Subcutaneous preadipocyte (primary cell): Measurements from ENCODE around the gene CCDC51. TPM values are rescaled to one million over a fixed set of nuclear protein-coding genes. Genes with fewer than 3 reads are reported as not detected.

Experiments used
- total RNA-seq: library from RNA; depleted of rRNA; stranded (reverse); fragments of >200 nt; gene quantifications from 2 replicates; pipeline ENCODE4 v1.2.3, GENCODE V29; 2012

The CCDC51 gene
- 19.7 and 22.8 TPM in 2 replicates for total RNA-seq

GRCh38 chr3:48439820-48440589 lies at the start of gene CCDC51, which contains the start of gene TMA7:
Gene CCDC51, minus strand, starts transcription at chr3:48440119. Its CDS starts 4,991 bp downstream, at chr3:48435128.
Gene TMA7, plus strand, starts transcription at chr3:48440257. Its CDS starts 40 bp downstream, at chr3:48440297.

GRCh38 chr3:48446425-48447193 lies 6.7 kb upstream of the CCDC51 start, which contains the start of gene ATRIP:
Gene ATRIP, plus strand, starts transcription at chr3:48446737. Its CDS starts 109 bp downstream, at chr3:48446846.

GRCh38 chr3:48429960-48430707 lies 9.8 kb downstream of the CCDC51 start, which contains the start of gene PLXNB1:
Gene PLXNB1, minus strand, starts transcription at chr3:48430086. Its CDS starts 5,475 bp downstream, at chr3:48424611.

Other genes with a start within 250 kb of the CCDC51 start
- not detected in 2 replicates for gene CAMP, start 216.6 kb downstream of the CCDC51 start, total RNA-seq
- gene ZNF589, start 199.0 kb downstream of the CCDC51 start, total RNA-seq: 7.4 and 7.7 TPM in 2 replicates
- 19.1 and 29.3 TPM in 2 replicates for gene NME6, start 138.8 kb downstream of the CCDC51 start, total RNA-seq
- gene SPINK8, start 106.5 kb downstream of the CCDC51 start, total RNA-seq: not detected in 2 replicates
- 0.20 TPM in 1 of 2 replicates, not detected in the other for gene FBXW12, start 67.9 kb downstream of the CCDC51 start, total RNA-seq
- gene PLXNB1, start 10.0 kb downstream of the CCDC51 start, total RNA-seq: 18.4 and 21.3 TPM in 2 replicates
- gene TMA7, start 138 bp upstream of the CCDC51 start, total RNA-seq: 159 and 170 TPM in 2 replicates
- 9.2 and 16.6 TPM in 2 replicates for gene ATRIP, start 6.6 kb upstream of the CCDC51 start, total RNA-seq
- 114 and 122 TPM in 2 replicates for gene SHISA5, start 64.1 kb upstream of the CCDC51 start, total RNA-seq
- 7.7 and 9.0 TPM in 2 replicates for gene PFKFB4, start 116.7 kb upstream of the CCDC51 start, total RNA-seq
- gene UCN2, start 123.7 kb upstream of the CCDC51 start, total RNA-seq: 0.20 TPM in 1 of 2 replicates, not detected in the other
- 3.3 and 17.8 TPM in 2 replicates for gene COL7A1, start 155.2 kb upstream of the CCDC51 start, total RNA-seq
- 316 and 340 TPM in 2 replicates for gene UQCRC1, start 169.5 kb upstream of the CCDC51 start, total RNA-seq
- gene TMEM89, start 181.7 kb upstream of the CCDC51 start, total RNA-seq: not detected in 2 replicates
- gene SLC26A6, start 195.3 kb upstream of the CCDC51 start, total RNA-seq: 22.0 and 30.7 TPM in 2 replicates
- gene CELSR3, start 222.8 kb upstream of the CCDC51 start, total RNA-seq: 0.59 and 0.73 TPM in 2 replicates
- gene NCKIPSD, start 245.8 kb upstream of the CCDC51 start, total RNA-seq: 15.1 and 18.0 TPM in 2 replicates